ENCODE measurements around the gene FLT3LG. TPM values are rescaled to one million over a fixed set of nuclear protein-coding genes. Genes with fewer than 3 reads are reported as not detected.

The FLT3LG gene
- total and polyA plus RNA-seq, 2 experiments from 2014 or later: 0.49 to 1.8 TPM

DNA sequence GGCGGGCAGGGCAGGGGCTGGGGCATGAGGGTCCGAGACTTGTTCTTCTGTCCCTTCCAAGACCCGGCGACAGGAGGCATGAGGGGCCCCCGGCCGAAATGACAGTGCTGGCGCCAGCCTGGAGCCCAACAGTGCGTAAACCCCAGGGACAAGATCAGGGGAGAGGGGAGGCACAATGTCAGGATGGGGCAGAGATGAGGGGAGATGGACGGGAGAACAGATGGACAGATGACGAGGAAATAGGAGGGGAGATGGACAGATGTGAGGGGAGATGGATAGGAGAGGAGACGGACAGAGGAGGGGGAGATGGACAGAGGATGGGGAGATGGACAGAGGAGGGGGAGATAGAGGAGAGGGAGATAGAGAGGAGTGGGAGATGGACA lies 518 bp downstream of the FLT3LG start (continued):
- TF ChIP-seq JUNB (IDR thresholded peaks at IDR 0.05; ENCODE audit: unreplicated experiment) (no peak), NANOG (IDR thresholded peaks at IDR 0.05; ENCODE audit: borderline replicate concordance) (no peak), POLR2AphosphoS5 (IDR thresholded peaks at IDR 0.05; ENCODE audit: low read depth) (no peak), CREB1 (CRISPR knock-in tag; IDR thresholded peaks at IDR 0.05; ENCODE audit: low read depth) (no peak)

DNA sequence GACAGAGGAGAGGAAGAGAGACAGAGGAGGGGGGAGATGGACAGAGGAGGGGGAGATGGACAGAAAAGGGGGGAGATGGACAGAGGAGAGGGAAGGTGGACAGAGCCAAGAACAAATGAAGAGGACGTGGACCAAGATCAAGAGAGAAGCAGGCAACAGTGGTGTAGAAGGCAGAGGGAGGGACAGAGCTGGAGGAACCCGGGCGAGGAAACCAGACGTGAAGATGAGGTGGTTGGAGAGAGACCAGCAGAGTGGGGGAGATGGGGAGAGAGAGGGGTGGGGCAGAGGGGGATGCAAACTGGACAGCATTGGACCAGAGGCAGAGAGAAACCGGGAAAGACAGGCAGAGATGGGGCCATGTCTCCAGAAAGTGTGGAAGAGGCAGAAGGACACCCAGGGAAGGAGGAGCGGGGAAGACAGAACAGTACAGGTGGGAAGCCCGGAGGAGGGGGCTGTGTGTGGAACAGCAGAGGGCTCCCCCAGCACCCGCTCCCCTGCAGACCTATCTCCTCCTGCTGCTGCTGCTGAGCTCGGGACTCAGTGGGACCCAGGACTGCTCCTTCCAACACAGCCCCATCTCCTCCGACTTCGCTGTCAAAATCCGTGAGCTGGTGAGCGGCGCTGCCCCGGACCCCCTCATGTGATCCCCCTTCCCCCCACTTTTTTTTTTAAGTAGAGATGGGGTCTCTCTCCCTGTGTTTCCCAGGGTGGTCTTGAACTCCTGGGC lies 1.3 kb downstream of the FLT3LG start:
- H2AFZ ChIP-seq: peak overlapping the region; percentile 43; the same call in 1 of the 2 replicates
- no peak overlapping the region; the same call in 2 of the 3 replicates for H3K4me3 Mint-ChIP-seq
- H3K27ac Mint-ChIP-seq: no peak overlapping the region

More for the DNA sequence above, 1.3 kb downstream of the FLT3LG start:
- H3K9me2 ChIP-seq (ENCODE audit: insufficient read depth): no peaks in the 10 kb centered on the region
- H3K4me3 ChIP-seq: no peak overlapping the region; the same call in 1 of the 2 replicates
- no peaks in the 10 kb centered on the region for H4K20me1 ChIP-seq (replicated peaks; ENCODE audit: insufficient read depth)
- no peaks in the 10 kb centered on the region for H3K79me2 ChIP-seq (replicated peaks; ENCODE audit: insufficient read depth)
- peaks cover 3% of the 10 kb centered on the region; the same call in 2 of the 3 replicates for H3K9me3 Mint-ChIP-seq
- ATAC-seq (no peak), DNase-seq (ENCODE audit: low spot score) (no peak)
- H3K27me3 Mint-ChIP-seq (ENCODE audit: insufficient read depth, low read depth, poor library complexity): peaks cover 23% of the 10 kb centered on the region
- H3F3A ChIP-seq (replicated peaks; ENCODE audit: low read depth): peaks cover 18% of the 10 kb centered on the region; the same call in 1 of the 2 replicates
- H3K4me1 Mint-ChIP-seq: peaks cover 17% of the 10 kb centered on the region
- H3K27me3 ChIP-seq (ENCODE audit: insufficient read depth): no peaks in the 10 kb centered on the region; the same call in 1 of the 2 replicates
- H3K36me3 ChIP-seq (ENCODE audit: insufficient read depth): no peaks in the 10 kb centered on the region
- H3K27ac ChIP-seq (ENCODE audit: low read depth): no peak overlapping the region
- no peak for TF ChIP-seq EZH2 (IDR thresholded peaks at IDR 0.05; ENCODE audit: low read depth, unreplicated experiment)
- no peak for TF ChIP-seq EZH2phosphoT487 (IDR thresholded peaks at IDR 0.05; ENCODE audit: unreplicated experiment)
- no peak for TF ChIP-seq NANOG (IDR thresholded peaks at IDR 0.05; ENCODE audit: borderline replicate concordance)
- TF ChIP-seq, protein P1, sequence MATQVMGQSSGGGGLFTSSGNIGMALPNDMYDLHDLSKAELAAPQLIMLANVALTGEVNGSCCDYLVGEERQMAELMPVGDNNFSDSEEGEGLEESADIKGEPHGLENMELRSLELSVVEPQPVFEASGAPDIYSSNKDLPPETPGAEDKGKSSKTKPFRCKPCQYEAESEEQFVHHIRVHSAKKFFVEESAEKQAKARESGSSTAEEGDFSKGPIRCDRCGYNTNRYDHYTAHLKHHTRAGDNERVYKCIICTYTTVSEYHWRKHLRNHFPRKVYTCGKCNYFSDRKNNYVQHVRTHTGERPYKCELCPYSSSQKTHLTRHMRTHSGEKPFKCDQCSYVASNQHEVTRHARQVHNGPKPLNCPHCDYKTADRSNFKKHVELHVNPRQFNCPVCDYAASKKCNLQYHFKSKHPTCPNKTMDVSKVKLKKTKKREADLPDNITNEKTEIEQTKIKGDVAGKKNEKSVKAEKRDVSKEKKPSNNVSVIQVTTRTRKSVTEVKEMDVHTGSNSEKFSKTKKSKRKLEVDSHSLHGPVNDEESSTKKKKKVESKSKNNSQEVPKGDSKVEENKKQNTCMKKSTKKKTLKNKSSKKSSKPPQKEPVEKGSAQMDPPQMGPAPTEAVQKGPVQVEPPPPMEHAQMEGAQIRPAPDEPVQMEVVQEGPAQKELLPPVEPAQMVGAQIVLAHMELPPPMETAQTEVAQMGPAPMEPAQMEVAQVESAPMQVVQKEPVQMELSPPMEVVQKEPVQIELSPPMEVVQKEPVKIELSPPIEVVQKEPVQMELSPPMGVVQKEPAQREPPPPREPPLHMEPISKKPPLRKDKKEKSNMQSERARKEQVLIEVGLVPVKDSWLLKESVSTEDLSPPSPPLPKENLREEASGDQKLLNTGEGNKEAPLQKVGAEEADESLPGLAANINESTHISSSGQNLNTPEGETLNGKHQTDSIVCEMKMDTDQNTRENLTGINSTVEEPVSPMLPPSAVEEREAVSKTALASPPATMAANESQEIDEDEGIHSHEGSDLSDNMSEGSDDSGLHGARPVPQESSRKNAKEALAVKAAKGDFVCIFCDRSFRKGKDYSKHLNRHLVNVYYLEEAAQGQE (IDR thresholded peaks at IDR 0.05; ENCODE audit: unreplicated experiment): no peak
- TF ChIP-seq, protein P2, sequence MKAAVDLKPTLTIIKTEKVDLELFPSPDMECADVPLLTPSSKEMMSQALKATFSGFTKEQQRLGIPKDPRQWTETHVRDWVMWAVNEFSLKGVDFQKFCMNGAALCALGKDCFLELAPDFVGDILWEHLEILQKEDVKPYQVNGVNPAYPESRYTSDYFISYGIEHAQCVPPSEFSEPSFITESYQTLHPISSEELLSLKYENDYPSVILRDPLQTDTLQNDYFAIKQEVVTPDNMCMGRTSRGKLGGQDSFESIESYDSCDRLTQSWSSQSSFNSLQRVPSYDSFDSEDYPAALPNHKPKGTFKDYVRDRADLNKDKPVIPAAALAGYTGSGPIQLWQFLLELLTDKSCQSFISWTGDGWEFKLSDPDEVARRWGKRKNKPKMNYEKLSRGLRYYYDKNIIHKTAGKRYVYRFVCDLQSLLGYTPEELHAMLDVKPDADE (IDR thresholded peaks at IDR 0.05): no peak
- TF ChIP-seq CREB1 (CRISPR knock-in tag; IDR thresholded peaks at IDR 0.05; ENCODE audit: low read depth): no peak
- TF ChIP-seq, protein P3, sequence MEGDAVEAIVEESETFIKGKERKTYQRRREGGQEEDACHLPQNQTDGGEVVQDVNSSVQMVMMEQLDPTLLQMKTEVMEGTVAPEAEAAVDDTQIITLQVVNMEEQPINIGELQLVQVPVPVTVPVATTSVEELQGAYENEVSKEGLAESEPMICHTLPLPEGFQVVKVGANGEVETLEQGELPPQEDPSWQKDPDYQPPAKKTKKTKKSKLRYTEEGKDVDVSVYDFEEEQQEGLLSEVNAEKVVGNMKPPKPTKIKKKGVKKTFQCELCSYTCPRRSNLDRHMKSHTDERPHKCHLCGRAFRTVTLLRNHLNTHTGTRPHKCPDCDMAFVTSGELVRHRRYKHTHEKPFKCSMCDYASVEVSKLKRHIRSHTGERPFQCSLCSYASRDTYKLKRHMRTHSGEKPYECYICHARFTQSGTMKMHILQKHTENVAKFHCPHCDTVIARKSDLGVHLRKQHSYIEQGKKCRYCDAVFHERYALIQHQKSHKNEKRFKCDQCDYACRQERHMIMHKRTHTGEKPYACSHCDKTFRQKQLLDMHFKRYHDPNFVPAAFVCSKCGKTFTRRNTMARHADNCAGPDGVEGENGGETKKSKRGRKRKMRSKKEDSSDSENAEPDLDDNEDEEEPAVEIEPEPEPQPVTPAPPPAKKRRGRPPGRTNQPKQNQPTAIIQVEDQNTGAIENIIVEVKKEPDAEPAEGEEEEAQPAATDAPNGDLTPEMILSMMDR (conservative IDR thresholded peaks at IDR 0.05; ENCODE audit: low read depth in 2 of 2): no peak
- no peak for TF ChIP-seq ZNF114 (CRISPR knock-in tag; IDR thresholded peaks at IDR 0.05)
- H3K4me1 ChIP-seq (ENCODE audit: insufficient read depth): peaks cover 5% of the 10 kb centered on the region; the same call in 1 of the 2 replicates
- peak overlapping the region; percentile 65; the same call in 1 of the 2 replicates for H3K4me2 ChIP-seq
- peaks cover 11% of the 10 kb centered on the region; the same call in 2 of the 3 replicates for H3K36me3 Mint-ChIP-seq (ENCODE audit: low read depth)
